Measurements from ENCODE around the gene RTN4RL2.
A peak's percentile ranks its signal among the peaks of the same experiment; 100 is the strongest.

The RTN4RL2 gene

GRCh38 chr11:57459164-57460021 is 935 bp upstream of the RTN4RL2 start:
- Histone ChIP-seq H3K4me1 (ENCODE audit: insufficient read depth, low read length, severe bottlenecking) (peaks cover 35% of the 10 kb centered on the region), H3K79me2 (ENCODE audit: insufficient read depth, low read length) (no peaks in the 10 kb centered on the region), H3K36me3 (ENCODE audit: insufficient read depth, low read length) (no peaks in the 10 kb centered on the region), H3K27ac (ENCODE audit: low read depth, low read length, poor library complexity, severe bottlenecking) (no peak overlapping the region), H3K9ac (ENCODE audit: low read length) (no peak overlapping the region), H3K9me3 (ENCODE audit: low read length) (no peaks in the 10 kb centered on the region), H4K20me1 (ENCODE audit: insufficient read depth, low read length) (no peaks in the 10 kb centered on the region), H3K27me3 (ENCODE audit: insufficient read depth, low read length) (peaks cover under 1% of the 10 kb centered on the region; the same call in 1 of the 2 replicates), H3K4me2 (ENCODE audit: low read length) (peak overlapping the region; percentile 59), H3K9me2 (ENCODE audit: low read depth, low read length) (no peaks in the 10 kb centered on the region), H2AFZ (ENCODE audit: low read length) (no peak overlapping the region), H3K4me3 (ENCODE audit: low read depth, low read length, poor library complexity, severe bottlenecking) (peak overlapping the region; percentile 57), H3F3A (ENCODE audit: insufficient read depth, low read length) (no peaks in the 10 kb centered on the region)
- no peak for TF ChIP-seq EZH2 (IDR thresholded peaks at IDR 0.05; ENCODE audit: borderline replicate concordance, low read length)
- TF ChIP-seq, protein P1, sequence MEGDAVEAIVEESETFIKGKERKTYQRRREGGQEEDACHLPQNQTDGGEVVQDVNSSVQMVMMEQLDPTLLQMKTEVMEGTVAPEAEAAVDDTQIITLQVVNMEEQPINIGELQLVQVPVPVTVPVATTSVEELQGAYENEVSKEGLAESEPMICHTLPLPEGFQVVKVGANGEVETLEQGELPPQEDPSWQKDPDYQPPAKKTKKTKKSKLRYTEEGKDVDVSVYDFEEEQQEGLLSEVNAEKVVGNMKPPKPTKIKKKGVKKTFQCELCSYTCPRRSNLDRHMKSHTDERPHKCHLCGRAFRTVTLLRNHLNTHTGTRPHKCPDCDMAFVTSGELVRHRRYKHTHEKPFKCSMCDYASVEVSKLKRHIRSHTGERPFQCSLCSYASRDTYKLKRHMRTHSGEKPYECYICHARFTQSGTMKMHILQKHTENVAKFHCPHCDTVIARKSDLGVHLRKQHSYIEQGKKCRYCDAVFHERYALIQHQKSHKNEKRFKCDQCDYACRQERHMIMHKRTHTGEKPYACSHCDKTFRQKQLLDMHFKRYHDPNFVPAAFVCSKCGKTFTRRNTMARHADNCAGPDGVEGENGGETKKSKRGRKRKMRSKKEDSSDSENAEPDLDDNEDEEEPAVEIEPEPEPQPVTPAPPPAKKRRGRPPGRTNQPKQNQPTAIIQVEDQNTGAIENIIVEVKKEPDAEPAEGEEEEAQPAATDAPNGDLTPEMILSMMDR (IDR thresholded peaks at IDR 0.05; ENCODE audit: low read length), result no peak

- Histone ChIP-seq H3K9ac (ENCODE audit: low read length) (no peak overlapping the region), H3K4me1 (ENCODE audit: insufficient read depth, low read length, severe bottlenecking) (peaks cover 35% of the 10 kb centered on the region), H3K36me3 (ENCODE audit: insufficient read depth, low read length) (no peaks in the 10 kb centered on the region), H2AFZ (ENCODE audit: low read length) (no peak overlapping the region), H3K9me2 (ENCODE audit: low read depth, low read length) (no peaks in the 10 kb centered on the region), H3K4me2 (ENCODE audit: low read length) (peak overlapping the region; percentile 59), H3F3A (ENCODE audit: insufficient read depth, low read length) (no peaks in the 10 kb centered on the region), H3K27ac (ENCODE audit: low read depth, low read length, poor library complexity, severe bottlenecking) (no peak overlapping the region), H4K20me1 (ENCODE audit: insufficient read depth, low read length) (no peaks in the 10 kb centered on the region), H3K9me3 (ENCODE audit: low read length) (no peaks in the 10 kb centered on the region), H3K79me2 (ENCODE audit: insufficient read depth, low read length) (no peaks in the 10 kb centered on the region), H3K4me3 (ENCODE audit: low read depth, low read length, poor library complexity, severe bottlenecking) (peak overlapping the region; percentile 57), H3K27me3 (ENCODE audit: insufficient read depth, low read length) (peaks cover 4% of the 10 kb centered on the region)
- TF ChIP-seq, protein P1 (IDR thresholded peaks at IDR 0.05; ENCODE audit: low read length), result no peak
- TF ChIP-seq EZH2 (IDR thresholded peaks at IDR 0.05; ENCODE audit: borderline replicate concordance, low read length), result no peak
Observed at GRCh38 chr11:57460758-57461749, 726 bp downstream of the RTN4RL2 start.

DNA sequence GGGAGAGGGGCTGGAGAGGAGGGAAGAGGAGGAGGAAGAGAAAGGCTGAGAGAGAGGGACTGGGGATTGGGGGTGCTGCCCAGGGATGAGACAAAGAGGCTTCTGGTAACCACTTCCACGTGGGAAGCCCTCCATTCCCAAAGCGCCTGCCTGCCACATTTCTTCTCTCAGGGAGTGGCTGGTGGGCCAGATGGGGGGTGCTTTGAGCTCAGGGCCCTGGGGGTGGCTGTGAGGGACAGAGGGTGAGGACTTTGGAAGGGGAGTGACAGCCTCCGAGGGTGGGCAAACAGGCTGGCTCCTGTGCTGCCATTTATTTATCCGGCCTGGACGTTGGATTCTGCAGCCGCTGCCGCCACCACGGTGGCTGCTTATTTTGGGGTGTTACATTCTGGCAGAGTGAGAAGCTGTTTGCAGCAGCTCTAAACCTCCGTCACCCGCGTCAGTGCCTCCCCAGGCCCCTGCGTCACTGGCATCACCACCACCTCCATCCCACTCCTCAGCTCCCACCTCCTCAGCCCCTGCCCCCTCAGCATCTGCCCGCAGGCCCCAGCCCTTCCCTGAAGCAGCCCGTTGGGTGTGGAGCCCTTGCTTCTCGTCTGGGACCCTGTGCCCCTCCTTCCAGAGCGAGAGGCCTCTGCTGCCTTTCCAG is 1.6 kb downstream of the RTN4RL2 start:
- Histone ChIP-seq H3K27me3 (ENCODE audit: insufficient read depth, low read length) (peaks cover 4% of the 10 kb centered on the region), H3K4me3 (ENCODE audit: low read depth, low read length, poor library complexity, severe bottlenecking) (no peak overlapping the region)

More for the DNA sequence above, 1.6 kb downstream of the RTN4RL2 start:
- Histone ChIP-seq H3K9me2 (ENCODE audit: low read depth, low read length) (no peaks in the 10 kb centered on the region), H4K20me1 (ENCODE audit: insufficient read depth, low read length) (no peaks in the 10 kb centered on the region), H3K9me3 (ENCODE audit: low read length) (no peaks in the 10 kb centered on the region), H3K79me2 (ENCODE audit: insufficient read depth, low read length) (no peaks in the 10 kb centered on the region), H3K4me2 (ENCODE audit: low read length) (no peak overlapping the region), H3K36me3 (ENCODE audit: insufficient read depth, low read length) (no peaks in the 10 kb centered on the region), H3F3A (ENCODE audit: insufficient read depth, low read length) (no peaks in the 10 kb centered on the region), H3K27ac (ENCODE audit: low read depth, low read length, poor library complexity, severe bottlenecking) (no peak overlapping the region), H3K4me1 (ENCODE audit: insufficient read depth, low read length, severe bottlenecking) (peaks cover 35% of the 10 kb centered on the region), H2AFZ (ENCODE audit: low read length) (no peak overlapping the region), H3K9ac (ENCODE audit: low read length) (no peak overlapping the region)
- TF ChIP-seq, protein P1 (IDR thresholded peaks at IDR 0.05; ENCODE audit: low read length), result no peak
- no peak for TF ChIP-seq EZH2 (IDR thresholded peaks at IDR 0.05; ENCODE audit: borderline replicate concordance, low read length)
